Subcutaneous abdominal adipose tissue (tissue), 5 donors: ENCODE measurements around the gene HOXC9.

Experiments
- H3K27ac ChIP-seq: one replicate; pipeline ENCODE4 v1.7.0; 2013; ENCODE audit warnings: low read depth, mild to moderate bottlenecking, inconsistent platforms, low read length, moderate library complexity
- H3K27me3 ChIP-seq, 5 donors: one replicate each; pipeline ENCODE4 v1.7.0; 2013; ENCODE audit warnings: low read length in 5 of 5, inconsistent platforms in 1 of 5; ENCODE audit not compliant: control insufficient read depth in 5 of 5, insufficient read depth in 4 of 5
- H3K36me3 ChIP-seq, 5 donors: one replicate each; pipeline ENCODE4 v1.7.0; 2013; ENCODE audit warnings: low read length in 5 of 5; ENCODE audit not compliant: control insufficient read depth in 5 of 5, insufficient read depth in 5 of 5
- H3K4me1 ChIP-seq, 5 donors: one replicate each; pipeline ENCODE4 v1.7.0; 2013; ENCODE audit warnings: low read length in 5 of 5, mild to moderate bottlenecking in 3 of 5, moderate library complexity in 1 of 5; ENCODE audit not compliant: control insufficient read depth in 5 of 5, insufficient read depth in 5 of 5
- H3K4me3 ChIP-seq, 5 donors: one replicate each; pipeline ENCODE4 v1.7.0; 2013; ENCODE audit warnings: low read length in 5 of 5, low read depth in 1 of 5
- H3K9ac ChIP-seq, 5 donors: one replicate each; pipeline ENCODE4 v1.7.0; 2013; ENCODE audit warnings: low read length in 5 of 5, mild to moderate bottlenecking in 4 of 5, moderate library complexity in 3 of 5
- H3K9me3 ChIP-seq, 5 donors: one replicate each; pipeline ENCODE4 v1.7.0; 2013; ENCODE audit warnings: low read length in 5 of 5; ENCODE audit not compliant: control insufficient read depth in 5 of 5
- donor health status: healthy.
- donor health status: healthy.
- donor health status: healthy.
- donor health status: healthy.
- donor health status: healthy.

HOXC9 gene

GRCh38 chr12:54032627-54033100 is 32.7 kb downstream of the HOXC9 start, which contains the start of gene HOXC5:
TSS of gene HOXC5 (plus strand) at chr12:54033050. CDS start at chr12:54033123, 73 bp downstream.
- peak within 1 kb of the TSS; percentile 93 for H3K27ac ChIP-seq
- peak within 1 kb of the TSS in 4 of 5 donors; percentile 43 to 85 (median 62) for H3K9ac ChIP-seq
- peaks cover 0 to 51% (median 17%) of the 10 kb centered on the region in 5 donors for H3K27me3 ChIP-seq
- no peaks in the 10 kb centered on the region for H3K9me3 ChIP-seq
- H3K4me1 ChIP-seq = peaks cover 5 to 77% (median 72%) of the 10 kb centered on the region in 5 donors
- H3K4me3 ChIP-seq = peak within 1 kb of the TSS; percentile 47 to 74 (median 66)
- no peaks in the 10 kb centered on the region for H3K36me3 ChIP-seq

GRCh38 chr12:54033106-54033979 is 33.4 kb downstream of the HOXC9 start:
- no peaks in the 10 kb centered on the region for H3K36me3 ChIP-seq
- H3K27me3 ChIP-seq = peaks cover 0 to 51% (median 17%) of the 10 kb centered on the region in 5 donors
- H3K4me3 ChIP-seq = peak overlapping the region; percentile 47 to 74 (median 66)
- no peaks in the 10 kb centered on the region for H3K9me3 ChIP-seq
- H3K27ac ChIP-seq = peak overlapping the region; percentile 41
- peaks cover 5 to 79% (median 73%) of the 10 kb centered on the region in 5 donors for H3K4me1 ChIP-seq
- peak overlapping the region in 4 of 5 donors; percentile 11 to 69 (median 39) for H3K9ac ChIP-seq

GRCh38 chr12:54033980-54034784 is 34.2 kb downstream of the HOXC9 start:
- peaks cover 0 to 56% (median 22%) of the 10 kb centered on the region in 5 donors for H3K27me3 ChIP-seq
- H3K4me1 ChIP-seq = peaks cover 5 to 79% (median 74%) of the 10 kb centered on the region in 5 donors
- H3K27ac ChIP-seq = no peak overlapping the region
- peak overlapping the region in 4 of 5 donors; percentile 12 to 67 (median 64) for H3K4me3 ChIP-seq
- H3K36me3 ChIP-seq = no peaks in the 10 kb centered on the region
- no peaks in the 10 kb centered on the region for H3K9me3 ChIP-seq
- peak overlapping the region in 3 of 5 donors; percentile 21 to 59 (median 26) for H3K9ac ChIP-seq

GRCh38 chr12:54034785-54035310 is 34.9 kb downstream of the HOXC9 start:
- Histone ChIP-seq H3K27ac (no peak overlapping the region), H3K4me1 (peaks cover 7 to 81% (median 74%) of the 10 kb centered on the region in 5 donors), H3K36me3 (no peaks in the 10 kb centered on the region), H3K9me3 (no peaks in the 10 kb centered on the region), H3K4me3 (peak overlapping the region in 3 of 5 donors; percentile 12 to 63 (median 36)), H3K9ac (peak overlapping the region in 2 of 5 donors; percentile 7 to 21), H3K27me3 (peaks cover 0 to 51% (median 25%) of the 10 kb centered on the region in 5 donors)

GRCh38 chr12:54035568-54036264 is 35.8 kb downstream of the HOXC9 start:
- H3K27ac ChIP-seq = no peak overlapping the region
- H3K4me3 ChIP-seq = no peak overlapping the region
- H3K36me3 ChIP-seq = no peaks in the 10 kb centered on the region
- peak overlapping the region in 1 of 5 donors; percentile 25 for H3K9ac ChIP-seq
- peaks cover 7 to 79% (median 76%) of the 10 kb centered on the region in 5 donors for H3K4me1 ChIP-seq
- no peaks in the 10 kb centered on the region for H3K9me3 ChIP-seq
- peaks cover 0 to 49% (median 25%) of the 10 kb centered on the region in 5 donors for H3K27me3 ChIP-seq

GRCh38 chr12:54036620-54037359 is 36.8 kb downstream of the HOXC9 start:
- Histone ChIP-seq H3K4me3 (no peak overlapping the region), H3K27ac (no peak overlapping the region)

GRCh38 chr12:54037360-54038283 is 37.7 kb downstream of the HOXC9 start:
- Histone ChIP-seq H3K27ac (peak overlapping the region; percentile 48), H3K27me3 (peaks cover 0 to 38% (median 25%) of the 10 kb centered on the region in 5 donors), H3K9me3 (no peaks in the 10 kb centered on the region), H3K36me3 (no peaks in the 10 kb centered on the region), H3K9ac (no peak overlapping the region), H3K4me3 (peak overlapping the region in 1 of 5 donors; percentile 1), H3K4me1 (peaks cover 5 to 60% (median 57%) of the 10 kb centered on the region in 5 donors)

More at GRCh38 chr12:54036620-54037359, 36.8 kb downstream of the HOXC9 start:
- Histone ChIP-seq H3K9ac (peak overlapping the region in 1 of 5 donors; percentile 23), H3K36me3 (no peaks in the 10 kb centered on the region), H3K27me3 (peaks cover 0 to 39% (median 23%) of the 10 kb centered on the region in 5 donors), H3K9me3 (no peaks in the 10 kb centered on the region), H3K4me1 (peaks cover 7 to 69% (median 65%) of the 10 kb centered on the region in 5 donors)

GRCh38 chr12:54038284-54038870 is 38.4 kb downstream of the HOXC9 start:
- Histone ChIP-seq H3K27ac (peak overlapping the region; percentile 48), H3K9me3 (no peaks in the 10 kb centered on the region), H3K9ac (no peak overlapping the region), H3K36me3 (no peaks in the 10 kb centered on the region), H3K27me3 (peaks cover 0 to 39% (median 23%) of the 10 kb centered on the region in 5 donors), H3K4me1 (peaks cover 5 to 56% (median 50%) of the 10 kb centered on the region in 5 donors), H3K4me3 (peak overlapping the region in 4 of 5 donors; percentile 41 to 65 (median 55))
